A673 (cell line): Measurements from ENCODE around the gene GPSM1. TPM values are rescaled to one million over a fixed set of nuclear protein-coding genes. Genes with fewer than 3 reads are reported as not detected.

Experiments
- BruUV-seq: library from RNA; stranded (reverse); fragments of 400-500 nt; replicated peaks from 2 replicates; lab custom pipeline; 2021; lab: Mats Ljungman, UMichigan
- CTCF ChIA-PET: fragments of 300-600 bp; sonication (Branson Sonifier 250); formaldehyde crosslinking; loops from one replicate; lab custom pipeline; 2022; ENCODE audit warnings: antibody characterized with exemption; lab: Charles Lee
- POLR2A ChIA-PET: fragments of 300-600 bp; sonication (Branson Sonifier 250); formaldehyde crosslinking; loops from one replicate; lab custom pipeline; 2022; ENCODE audit warnings: antibody characterized with exemption; ENCODE audit not compliant: low non-redundant PET; lab: Charles Lee
- DNase-seq: peaks from one replicate; pipeline ENCODE4 v3.0.0-alpha.2; 2015; ENCODE audit warnings: low spot score
- H3K27ac ChIP-seq: fragments of 200-600 bp; sonication (generic); 2 replicates; pipeline ENCODE4 v1.5.1; 2016; ENCODE audit warnings: mixed run types, low read depth, mild to moderate bottlenecking, mixed read lengths, antibody characterized with exemption, low read length; ENCODE audit not compliant: poor library complexity, severe bottlenecking
- H3K27me3 ChIP-seq: fragments of 200-600 bp; sonication (generic); replicated peaks from 2 replicates; pipeline ENCODE4 v1.6.1; 2017; ENCODE audit warnings: mixed run types, low read depth, mild to moderate bottlenecking, mixed read lengths, antibody characterized with exemption, low read length; ENCODE audit not compliant: insufficient read depth, poor library complexity
- H3K36me3 ChIP-seq: fragments of 200-600 bp; sonication (generic); 2 replicates; pipeline ENCODE4 v1.6.1; 2016; ENCODE audit warnings: mixed run types, mild to moderate bottlenecking, mixed read lengths, antibody characterized with exemption, low read length; ENCODE audit not compliant: insufficient read depth, poor library complexity, severe bottlenecking
- H3K4me1 ChIP-seq: fragments of 200-600 bp; sonication (generic); 2 replicates; pipeline ENCODE4 v1.6.1; 2017; ENCODE audit warnings: mixed run types, mild to moderate bottlenecking, mixed read lengths, antibody characterized with exemption, low read length; ENCODE audit not compliant: insufficient read depth, poor library complexity, severe bottlenecking
- H3K4me3 ChIP-seq: fragments of 200-600 bp; sonication (generic); 2 replicates; pipeline ENCODE4 v1.5.1; 2016; ENCODE audit warnings: low read depth, mixed run types, mild to moderate bottlenecking, mixed read lengths, low read length; ENCODE audit not compliant: poor library complexity, severe bottlenecking
- H3K9me3 ChIP-seq: fragments of 200-600 bp; sonication (generic); 2 replicates; pipeline ENCODE4 v1.6.1; 2016; ENCODE audit warnings: mixed run types, low read depth, mild to moderate bottlenecking, mixed read lengths, antibody characterized with exemption, low read length; ENCODE audit not compliant: poor library complexity, severe bottlenecking
- EZH2 ChIP-seq: fragments of 200-600 bp; sonication (generic); IDR thresholded peaks from 2 replicates; pipeline ENCODE4 v1.6.1; 2017; ENCODE audit warnings: borderline replicate concordance, low read depth, mild to moderate bottlenecking, mixed read lengths, antibody characterized with exemption, low read length; ENCODE audit not compliant: poor library complexity, severe bottlenecking
- intact Hi-C: fragments of 100-400 bp; cut with micrococcal nuclease; formaldehyde crosslinking; loops from one replicate; pipeline ENCODE4 v1.10.0; 2022; ENCODE audit not compliant: unreplicated experiment
- total RNA-seq: library from RNA; stranded (reverse); gene quantifications from 2 replicates; pipeline ENCODE4 v1.2.3, GENCODE V29; 2021
- TF ChIP-seq, protein P1 (sequence below): fragments of 300-800, 200-600 bp; sonication (generic); conservative IDR thresholded peaks from 2 replicates; pipeline ENCODE4 v1.5.1; 2017; ENCODE audit warnings: low read depth, mild to moderate bottlenecking, antibody characterized with exemption, low read length, moderate library complexity, mixed read lengths

GPSM1 gene
- total RNA-seq, 1 experiment from 2014 or later, result 36.4 TPM

DNA sequence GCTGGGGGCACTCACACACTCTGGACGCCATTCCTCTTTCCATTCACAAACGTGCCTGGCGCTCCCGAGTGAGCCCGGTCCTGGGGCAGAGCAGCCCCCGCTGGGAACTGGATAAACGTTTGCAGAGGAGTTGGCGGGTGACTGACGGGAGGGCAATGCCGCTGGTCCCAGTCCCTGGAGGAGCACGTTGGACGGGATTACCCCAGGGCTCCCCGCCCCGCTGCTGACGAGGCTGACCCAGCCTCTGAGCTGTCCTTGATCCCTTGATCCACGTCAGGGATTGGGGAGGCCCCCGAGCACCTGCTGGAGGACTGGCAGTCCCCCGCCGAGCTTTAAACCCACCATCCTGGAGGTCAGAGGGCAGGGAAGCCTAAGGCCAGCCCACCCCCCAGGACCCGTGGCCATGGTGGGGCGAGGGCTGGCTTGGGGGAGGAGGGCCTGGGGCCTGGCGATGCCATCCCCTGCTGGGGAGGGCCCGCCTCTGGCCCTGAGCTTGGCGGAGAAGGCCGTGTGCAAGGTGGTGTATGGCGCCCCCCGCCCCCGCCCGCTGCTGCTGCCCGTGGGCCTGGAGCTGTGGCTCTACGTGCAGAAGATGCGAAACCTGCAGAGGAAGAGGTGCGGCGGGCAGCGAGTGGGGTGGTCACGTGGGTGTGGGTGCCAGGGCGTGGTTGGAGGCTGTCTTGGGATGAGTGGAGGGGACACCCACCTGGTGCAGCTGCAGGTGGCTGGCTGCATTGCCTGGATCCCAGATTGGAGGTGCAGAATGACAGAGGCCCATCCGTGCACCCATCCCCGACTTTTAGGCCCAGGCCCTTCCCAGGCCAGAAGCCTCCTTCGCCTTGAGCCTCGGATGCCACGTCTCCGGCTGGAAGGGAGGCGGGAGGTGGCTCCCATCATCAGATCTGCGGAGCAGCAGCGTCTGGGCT is 4.5 kb downstream of the GPSM1 start:
- CTCF ChIA-PET, result no interaction called here
- no peak overlapping the region for H3K4me3 ChIP-seq
- POLR2A ChIA-PET, result no interaction called here
- H3K27me3 ChIP-seq, result no peaks in the 10 kb centered on the region
- no peak overlapping the region for H3K27ac ChIP-seq
- intact Hi-C loops, result no loop called here
- peaks cover 3% of the 10 kb centered on the region for H3K36me3 ChIP-seq
- TF ChIP-seq, protein P1, sequence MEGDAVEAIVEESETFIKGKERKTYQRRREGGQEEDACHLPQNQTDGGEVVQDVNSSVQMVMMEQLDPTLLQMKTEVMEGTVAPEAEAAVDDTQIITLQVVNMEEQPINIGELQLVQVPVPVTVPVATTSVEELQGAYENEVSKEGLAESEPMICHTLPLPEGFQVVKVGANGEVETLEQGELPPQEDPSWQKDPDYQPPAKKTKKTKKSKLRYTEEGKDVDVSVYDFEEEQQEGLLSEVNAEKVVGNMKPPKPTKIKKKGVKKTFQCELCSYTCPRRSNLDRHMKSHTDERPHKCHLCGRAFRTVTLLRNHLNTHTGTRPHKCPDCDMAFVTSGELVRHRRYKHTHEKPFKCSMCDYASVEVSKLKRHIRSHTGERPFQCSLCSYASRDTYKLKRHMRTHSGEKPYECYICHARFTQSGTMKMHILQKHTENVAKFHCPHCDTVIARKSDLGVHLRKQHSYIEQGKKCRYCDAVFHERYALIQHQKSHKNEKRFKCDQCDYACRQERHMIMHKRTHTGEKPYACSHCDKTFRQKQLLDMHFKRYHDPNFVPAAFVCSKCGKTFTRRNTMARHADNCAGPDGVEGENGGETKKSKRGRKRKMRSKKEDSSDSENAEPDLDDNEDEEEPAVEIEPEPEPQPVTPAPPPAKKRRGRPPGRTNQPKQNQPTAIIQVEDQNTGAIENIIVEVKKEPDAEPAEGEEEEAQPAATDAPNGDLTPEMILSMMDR, result no peak
- no peak for TF ChIP-seq EZH2
- peaks cover 17% of the 10 kb centered on the region for H3K4me1 ChIP-seq
- BruUV-seq, result no TSS peak
- H3K9me3 ChIP-seq, result no peaks in the 10 kb centered on the region
- no peak for DNase-seq

DNA sequence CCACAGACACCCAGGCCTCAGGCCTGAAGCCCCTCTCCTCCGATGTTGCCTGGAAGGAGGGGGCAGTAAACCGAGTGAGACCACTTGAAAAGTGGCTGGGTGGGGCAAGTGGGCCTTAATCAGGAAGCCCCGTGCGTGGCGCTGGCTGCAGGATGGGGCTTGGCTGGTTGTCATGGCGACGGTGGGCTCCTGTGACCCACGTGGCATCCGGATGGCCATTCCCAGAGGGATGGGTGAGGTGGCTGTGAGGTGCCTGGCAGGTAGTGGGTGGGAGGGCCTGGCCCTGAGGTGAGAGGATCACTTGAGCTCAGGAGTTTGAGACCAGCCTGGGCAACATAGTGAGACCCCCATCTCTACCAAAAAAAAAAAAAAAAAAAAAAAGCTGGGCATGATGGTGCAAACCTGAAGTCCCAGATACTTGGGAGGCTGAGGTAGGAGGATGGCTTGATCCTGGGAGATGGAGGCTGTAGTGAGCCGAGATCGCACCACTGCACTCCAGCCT is 5.2 kb downstream of the GPSM1 start:
- Histone ChIP-seq H3K4me3 (no peak overlapping the region), H3K27ac (no peak overlapping the region), H3K36me3 (peaks cover 7% of the 10 kb centered on the region), H3K4me1 (peaks cover 14% of the 10 kb centered on the region), H3K9me3 (no peaks in the 10 kb centered on the region), H3K27me3 (no peaks in the 10 kb centered on the region)
- intact Hi-C loops, result no loop called here
- CTCF ChIA-PET, result no interaction called here
- no peak for TF ChIP-seq EZH2
- TF ChIP-seq, protein P1, result no peak
- no peak for DNase-seq
- BruUV-seq, result no TSS peak
- POLR2A ChIA-PET, result no interaction called here

DNA sequence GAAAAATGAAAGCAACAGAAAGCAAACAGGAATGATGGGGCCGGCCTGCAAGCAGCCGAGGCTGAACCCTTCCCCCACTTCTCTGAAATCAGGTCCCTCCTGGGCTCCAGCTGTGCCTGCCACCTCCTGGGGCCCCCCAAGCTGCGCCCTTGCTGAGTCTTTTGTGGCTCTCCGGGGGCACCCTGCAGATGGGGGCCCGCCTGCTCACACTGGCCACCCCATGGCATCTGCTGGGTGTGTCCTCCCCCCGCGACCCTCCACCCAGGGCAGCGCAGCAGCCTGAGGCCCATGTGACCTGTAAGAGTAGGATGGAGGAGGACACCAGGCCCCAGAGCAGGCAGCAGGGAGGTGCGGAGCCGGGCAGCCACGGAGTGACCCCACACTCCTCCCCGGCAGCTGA is 5.7 kb downstream of the GPSM1 start:
- no TSS peak for BruUV-seq
- no peak for TF ChIP-seq EZH2
- TF ChIP-seq, protein P1, result no peak
- Histone ChIP-seq H3K27ac (no peak overlapping the region), H3K9me3 (no peaks in the 10 kb centered on the region), H3K4me3 (no peak overlapping the region), H3K4me1 (peaks cover 12% of the 10 kb centered on the region), H3K36me3 (peaks cover 7% of the 10 kb centered on the region), H3K27me3 (no peaks in the 10 kb centered on the region)
- ChIA-PET POLR2A (no interaction called here), CTCF (no interaction called here)
- intact Hi-C loops, result no loop called here
- no peak for DNase-seq
